ENCODE results near the gene CCER1.

DNA sequence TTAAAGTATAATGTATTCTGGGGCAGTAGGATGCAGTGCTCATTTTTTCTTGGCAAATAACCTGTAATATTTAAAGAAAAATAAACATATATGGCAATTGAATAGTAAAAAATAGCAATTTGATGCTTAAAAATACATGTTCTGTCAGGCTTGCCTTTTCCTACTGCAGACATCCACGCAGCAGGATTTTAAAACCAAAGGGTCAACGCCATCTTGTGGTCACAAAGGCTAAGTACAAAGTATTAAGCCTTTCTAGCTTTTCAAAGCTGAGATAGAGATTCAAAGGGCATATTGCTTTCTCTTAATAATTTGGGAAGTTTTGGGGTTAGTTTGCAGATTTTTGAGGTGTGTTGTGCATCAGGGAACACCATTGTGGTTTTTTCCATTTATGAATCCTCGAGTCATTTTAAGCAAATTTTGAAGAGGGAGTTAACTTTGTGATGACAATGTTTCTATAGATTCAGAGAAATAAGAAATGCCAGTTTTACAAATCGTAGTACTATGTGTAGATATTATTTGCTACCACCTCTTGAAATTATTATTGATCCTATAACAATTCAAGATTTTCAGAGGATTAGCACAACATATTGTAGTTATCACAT, 4.7 kb upstream of the CCER1 start:
- TF ChIP-seq, protein P1, sequence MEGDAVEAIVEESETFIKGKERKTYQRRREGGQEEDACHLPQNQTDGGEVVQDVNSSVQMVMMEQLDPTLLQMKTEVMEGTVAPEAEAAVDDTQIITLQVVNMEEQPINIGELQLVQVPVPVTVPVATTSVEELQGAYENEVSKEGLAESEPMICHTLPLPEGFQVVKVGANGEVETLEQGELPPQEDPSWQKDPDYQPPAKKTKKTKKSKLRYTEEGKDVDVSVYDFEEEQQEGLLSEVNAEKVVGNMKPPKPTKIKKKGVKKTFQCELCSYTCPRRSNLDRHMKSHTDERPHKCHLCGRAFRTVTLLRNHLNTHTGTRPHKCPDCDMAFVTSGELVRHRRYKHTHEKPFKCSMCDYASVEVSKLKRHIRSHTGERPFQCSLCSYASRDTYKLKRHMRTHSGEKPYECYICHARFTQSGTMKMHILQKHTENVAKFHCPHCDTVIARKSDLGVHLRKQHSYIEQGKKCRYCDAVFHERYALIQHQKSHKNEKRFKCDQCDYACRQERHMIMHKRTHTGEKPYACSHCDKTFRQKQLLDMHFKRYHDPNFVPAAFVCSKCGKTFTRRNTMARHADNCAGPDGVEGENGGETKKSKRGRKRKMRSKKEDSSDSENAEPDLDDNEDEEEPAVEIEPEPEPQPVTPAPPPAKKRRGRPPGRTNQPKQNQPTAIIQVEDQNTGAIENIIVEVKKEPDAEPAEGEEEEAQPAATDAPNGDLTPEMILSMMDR (IDR thresholded peaks at IDR 0.05): peak; percentile 29 to 74 (median 42)
- no peak for TF ChIP-seq POLR2A (IDR thresholded peaks at IDR 0.05)

Measured in thyroid gland (tissue), 4 donors.